22Rv1 (cell line): ENCODE results near the gene IFIT2.

ENCODE experiments used
- ZFX ChIP-seq: fragments of 450-650 bp; IDR thresholded peaks from 2 replicates; pipeline ENCODE4 v1.6.1; 2017; ENCODE audit warnings: antibody characterized with exemption, borderline replicate concordance
- TF ChIP-seq, protein P1 (sequence below): fragments of 450-650 bp; IDR thresholded peaks from 2 replicates; pipeline ENCODE4 v1.5.1; 2017; ENCODE audit warnings: mild to moderate bottlenecking

DNA sequence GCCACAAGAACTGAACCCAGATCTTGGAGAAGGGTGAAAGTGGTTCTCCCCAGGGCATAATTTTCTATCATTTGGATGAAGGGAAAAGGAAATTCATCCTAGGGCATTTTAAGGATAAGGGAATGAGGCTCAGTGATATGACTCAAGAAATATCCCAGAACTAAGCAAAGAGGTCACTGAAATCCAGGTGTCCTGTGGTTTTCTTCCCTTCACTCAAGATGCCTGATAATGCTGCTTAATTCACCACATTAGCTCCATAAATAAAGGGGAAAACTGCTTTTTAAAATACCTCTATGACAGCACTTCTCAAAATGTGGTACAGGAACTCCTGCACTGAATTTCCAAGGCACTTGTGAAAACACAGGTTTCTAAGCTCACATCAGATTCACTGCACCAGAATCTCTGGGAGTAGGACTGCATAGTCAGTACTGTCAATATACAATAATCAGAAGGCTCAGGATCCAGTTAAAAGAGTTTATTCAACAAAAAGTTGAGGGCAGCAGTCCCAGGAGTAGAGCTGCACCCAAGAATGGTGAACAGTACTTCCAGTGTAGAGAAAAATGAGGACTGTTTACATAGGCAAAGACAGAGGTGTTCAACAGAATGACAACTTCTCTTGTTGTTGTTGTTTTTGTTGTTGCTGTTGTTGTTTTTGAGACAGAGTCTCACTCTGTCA, 28.8 kb downstream of the IFIT2 start:
- TF ChIP-seq, protein P1, sequence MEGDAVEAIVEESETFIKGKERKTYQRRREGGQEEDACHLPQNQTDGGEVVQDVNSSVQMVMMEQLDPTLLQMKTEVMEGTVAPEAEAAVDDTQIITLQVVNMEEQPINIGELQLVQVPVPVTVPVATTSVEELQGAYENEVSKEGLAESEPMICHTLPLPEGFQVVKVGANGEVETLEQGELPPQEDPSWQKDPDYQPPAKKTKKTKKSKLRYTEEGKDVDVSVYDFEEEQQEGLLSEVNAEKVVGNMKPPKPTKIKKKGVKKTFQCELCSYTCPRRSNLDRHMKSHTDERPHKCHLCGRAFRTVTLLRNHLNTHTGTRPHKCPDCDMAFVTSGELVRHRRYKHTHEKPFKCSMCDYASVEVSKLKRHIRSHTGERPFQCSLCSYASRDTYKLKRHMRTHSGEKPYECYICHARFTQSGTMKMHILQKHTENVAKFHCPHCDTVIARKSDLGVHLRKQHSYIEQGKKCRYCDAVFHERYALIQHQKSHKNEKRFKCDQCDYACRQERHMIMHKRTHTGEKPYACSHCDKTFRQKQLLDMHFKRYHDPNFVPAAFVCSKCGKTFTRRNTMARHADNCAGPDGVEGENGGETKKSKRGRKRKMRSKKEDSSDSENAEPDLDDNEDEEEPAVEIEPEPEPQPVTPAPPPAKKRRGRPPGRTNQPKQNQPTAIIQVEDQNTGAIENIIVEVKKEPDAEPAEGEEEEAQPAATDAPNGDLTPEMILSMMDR: no peak
- TF ChIP-seq ZFX: no peak
